Hindlimb muscle (tissue), 1 donor: ENCODE data around the gene LGALS3BP. TPM values are rescaled to one million over a fixed set of nuclear protein-coding genes. Genes with fewer than 3 reads are reported as not detected.

ENCODE experiments used
- DNase-seq: peaks from one replicate; pipeline ENCODE4 v3.0.0-alpha.2; 2013
- polyA plus RNA-seq: library from polyadenylated mRNA; unstranded; fragments of 120-200 nt; gene quantifications from one replicate; pipeline ENCODE4 v1.2.1, GENCODE V29; 2013; ENCODE audit not compliant: insufficient read length

The LGALS3BP gene
- polyA plus RNA-seq, 1 donor: 67.9 TPM

GRCh38 chr17:78937561-78937960 is 42.2 kb downstream of the LGALS3BP start:
- DNase-seq: no peak

- peak; percentile 84 for DNase-seq
Observed at GRCh38 chr17:78935419-78936323, 44.1 kb downstream of the LGALS3BP start.

- DNase-seq: no peak
Observed at GRCh38 chr17:78934681-78935418, 44.9 kb downstream of the LGALS3BP start.

GRCh38 chr17:78933959-78934568 is 45.7 kb downstream of the LGALS3BP start:
- DNase-seq: peak; percentile 95

GRCh38 chr17:78933025-78933958 is 46.4 kb downstream of the LGALS3BP start:
- no peak for DNase-seq

GRCh38 chr17:78929908-78930775 is 49.6 kb downstream of the LGALS3BP start:
- DNase-seq: no peak

GRCh38 chr17:78925662-78926555 is 53.8 kb downstream of the LGALS3BP start:
- DNase-seq: peak; percentile 88

GRCh38 chr17:78925234-78925633 is 54.5 kb downstream of the LGALS3BP start, which contains the start of gene TIMP2:
TSS of gene TIMP2 (minus strand) at chr17:78925387. CDS start at chr17:78925088, 299 bp downstream.
- peak; percentile 91 for DNase-seq

- no peak for DNase-seq
Observed at GRCh38 chr17:78924481-78925151, 55.1 kb downstream of the LGALS3BP start.

GRCh38 chr17:78923660-78924453 is 55.9 kb downstream of the LGALS3BP start:
- no peak for DNase-seq

- DNase-seq: no peak
Observed at GRCh38 chr17:78922816-78923498, 56.8 kb downstream of the LGALS3BP start.

GRCh38 chr17:78921437-78921971 is 58.2 kb downstream of the LGALS3BP start:
- DNase-seq: no peak

Other genes starting within 250 kb of the LGALS3BP start
- 22.1 TPM for gene CYTH1, start 197.7 kb downstream of the LGALS3BP start, polyA plus RNA-seq
- gene USP36, start 139.1 kb downstream of the LGALS3BP start, polyA plus RNA-seq: 30.5 TPM
- 0.79 TPM for gene CEP295NL, start 76.7 kb downstream of the LGALS3BP start, polyA plus RNA-seq
- 185 TPM for gene TIMP2, start 54.5 kb downstream of the LGALS3BP start, polyA plus RNA-seq
- gene CANT1, start 29.8 kb upstream of the LGALS3BP start, polyA plus RNA-seq: 35.9 TPM
- 4.2 TPM for gene C1QTNF1, start 44.2 kb upstream of the LGALS3BP start, polyA plus RNA-seq
- 21.9 TPM for gene ENGASE, start 94.9 kb upstream of the LGALS3BP start, polyA plus RNA-seq